ENCODE results near the gene BRSK1.
"Not testable (repeated sequence)": the region's sequence is repeated elsewhere in the genome, so short reads cannot be mapped to it uniquely, and the experiment has no call there.

BRSK1 gene

DNA sequence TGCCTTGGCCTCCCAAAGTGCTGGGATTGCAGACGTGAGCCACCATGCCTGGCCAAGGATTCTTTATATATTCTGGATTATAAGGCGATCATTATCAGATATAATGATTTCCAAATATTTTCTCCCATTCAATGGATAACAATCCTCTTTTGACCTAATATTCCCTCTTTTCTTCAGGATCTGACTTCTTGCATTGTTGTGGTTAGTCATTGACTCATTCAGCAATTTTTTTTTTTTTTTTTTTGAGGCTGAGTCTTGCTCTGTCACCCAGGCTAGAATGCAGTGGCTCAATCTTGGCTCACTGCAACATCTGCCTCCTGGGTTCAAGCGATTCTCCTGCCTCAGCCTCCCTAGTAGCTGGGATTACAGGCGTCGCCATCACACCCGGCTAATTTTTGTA lies 46.0 kb downstream of the BRSK1 start:
- DNase-seq (ENCODE audit: low spot score): not testable (repeated sequence)

DNA sequence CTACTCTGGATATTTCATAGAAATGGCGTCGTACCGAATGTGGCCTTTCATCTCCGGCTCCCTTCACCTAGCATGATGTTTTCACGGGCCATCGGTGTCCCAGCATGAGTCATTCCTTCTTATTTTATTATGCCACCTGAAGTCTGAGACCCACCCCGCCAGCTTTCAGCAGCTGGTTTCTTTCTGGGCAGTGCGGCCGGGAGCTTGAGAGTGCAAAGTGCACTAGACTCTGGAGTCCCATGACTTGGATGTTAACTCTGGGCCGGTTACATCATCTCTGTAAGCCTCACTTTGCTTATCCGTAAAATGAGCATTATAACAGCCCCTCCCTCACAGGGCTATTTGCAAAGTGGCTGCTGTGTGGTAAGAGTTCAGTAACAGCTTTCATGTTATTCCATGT lies 50.1 kb downstream of the BRSK1 start:
- peak; percentile 70 for DNase-seq (ENCODE audit: low spot score)

- no peak for DNase-seq (ENCODE audit: low spot score)
Observed at GRCh38 chr19:55336101-55336500, 52.3 kb downstream of the BRSK1 start.

- peak; percentile 98 for DNase-seq (ENCODE audit: low spot score)
Observed at GRCh38 chr19:55339105-55339888, 55.5 kb downstream of the BRSK1 start, which contains the start of gene KMT5C. KMT5C (plus strand) TSS chr19:55339876; CDS start chr19:55341937, 2,061 bp downstream.

DNA sequence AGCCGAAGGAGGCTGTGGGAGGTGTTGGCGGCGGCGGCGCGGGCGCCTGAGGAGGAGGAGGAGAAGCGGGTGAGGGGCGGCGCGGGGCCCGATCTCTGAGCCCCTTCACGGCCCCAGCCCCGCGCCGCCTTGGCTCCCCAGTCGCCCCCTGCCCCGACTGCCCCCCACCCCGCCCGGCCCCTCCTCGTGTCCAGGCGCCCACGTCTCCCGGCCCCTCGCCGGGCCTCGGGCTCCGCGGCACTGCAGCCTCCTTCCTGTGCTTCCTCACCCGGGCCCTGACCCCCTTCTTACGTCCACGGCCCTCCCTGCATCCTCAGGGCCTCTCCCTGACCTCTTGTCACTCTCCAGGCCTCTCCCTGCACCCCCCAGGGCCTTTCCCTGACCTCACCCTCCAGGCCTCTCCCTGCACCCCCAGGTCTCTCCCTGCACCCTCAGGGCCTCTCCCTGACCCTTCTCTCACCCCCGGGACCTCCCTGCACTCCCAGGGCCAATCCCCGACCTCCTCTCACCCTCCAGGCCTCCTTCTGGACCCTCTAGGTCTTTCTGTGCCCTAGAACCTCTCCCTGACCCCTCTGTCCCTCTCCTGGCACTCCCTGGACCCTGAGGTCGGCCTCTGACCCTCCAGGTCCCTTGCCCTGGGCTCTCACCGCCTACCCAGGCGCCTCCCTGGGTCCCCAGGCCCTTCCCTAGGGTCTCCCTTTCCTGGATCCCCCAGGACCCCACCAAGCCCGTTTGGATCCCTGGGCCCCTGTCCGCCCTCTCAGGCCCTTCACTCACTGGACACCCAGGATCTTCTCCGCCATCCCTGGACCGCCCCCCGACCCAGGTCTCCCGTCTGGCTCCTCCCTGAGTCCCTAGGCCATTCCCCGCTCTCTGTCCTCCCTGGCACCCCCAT lies 56.3 kb downstream of the BRSK1 start:
- DNase-seq (ENCODE audit: low spot score): no peak

DNA sequence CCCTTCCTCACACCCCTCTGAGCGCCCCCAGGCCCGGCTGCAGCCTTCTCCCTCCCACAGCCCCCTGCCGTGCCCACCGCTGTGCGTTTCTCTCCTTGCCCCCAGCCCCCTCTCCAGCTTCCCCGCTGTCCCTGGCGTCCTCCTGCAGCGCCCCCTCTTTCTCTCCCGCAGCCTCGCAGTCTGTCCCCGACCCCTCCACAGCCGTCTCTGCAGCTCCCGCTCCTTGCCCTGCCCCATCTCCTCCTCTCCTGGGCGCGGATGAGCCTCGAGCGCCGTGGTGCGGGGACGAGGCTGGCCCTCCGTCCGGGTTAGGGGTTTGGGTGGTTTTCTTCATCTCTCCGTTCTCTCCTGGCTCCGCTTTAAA lies 57.0 kb downstream of the BRSK1 start:
- DNase-seq (ENCODE audit: low spot score): no peak

- DNase-seq (ENCODE audit: low spot score): peak; percentile 98
Observed at GRCh38 chr19:55341171-55341588, 57.4 kb downstream of the BRSK1 start.

GRCh38 chr19:55341595-55342531 lies 58.1 kb downstream of the BRSK1 start:
- no peak for DNase-seq (ENCODE audit: low spot score)

DNA sequence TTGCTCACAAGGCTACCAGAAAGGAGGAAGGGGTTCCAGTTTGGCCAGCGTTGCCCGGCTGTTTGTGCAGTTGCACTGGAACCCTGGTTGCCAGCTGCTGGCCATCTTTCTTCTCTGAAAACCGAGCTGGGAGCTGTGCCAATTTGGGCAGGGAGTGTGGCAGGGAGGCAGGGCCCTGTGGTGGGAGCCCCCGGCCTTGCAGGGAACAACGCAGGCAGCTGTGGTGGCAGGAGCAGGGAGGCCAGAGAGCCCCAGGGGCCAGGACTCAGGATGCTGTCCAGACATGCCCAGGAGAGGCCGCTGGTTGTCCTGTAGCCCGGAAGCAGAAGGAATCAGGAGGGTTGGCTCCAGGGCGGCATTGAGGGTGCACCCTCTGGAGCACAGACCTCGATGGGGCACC lies 60.6 kb downstream of the BRSK1 start:
- no peak for DNase-seq (ENCODE audit: low spot score)

GRCh38 chr19:55345101-55345817 lies 61.5 kb downstream of the BRSK1 start:
- no peak for DNase-seq (ENCODE audit: low spot score)

DNA sequence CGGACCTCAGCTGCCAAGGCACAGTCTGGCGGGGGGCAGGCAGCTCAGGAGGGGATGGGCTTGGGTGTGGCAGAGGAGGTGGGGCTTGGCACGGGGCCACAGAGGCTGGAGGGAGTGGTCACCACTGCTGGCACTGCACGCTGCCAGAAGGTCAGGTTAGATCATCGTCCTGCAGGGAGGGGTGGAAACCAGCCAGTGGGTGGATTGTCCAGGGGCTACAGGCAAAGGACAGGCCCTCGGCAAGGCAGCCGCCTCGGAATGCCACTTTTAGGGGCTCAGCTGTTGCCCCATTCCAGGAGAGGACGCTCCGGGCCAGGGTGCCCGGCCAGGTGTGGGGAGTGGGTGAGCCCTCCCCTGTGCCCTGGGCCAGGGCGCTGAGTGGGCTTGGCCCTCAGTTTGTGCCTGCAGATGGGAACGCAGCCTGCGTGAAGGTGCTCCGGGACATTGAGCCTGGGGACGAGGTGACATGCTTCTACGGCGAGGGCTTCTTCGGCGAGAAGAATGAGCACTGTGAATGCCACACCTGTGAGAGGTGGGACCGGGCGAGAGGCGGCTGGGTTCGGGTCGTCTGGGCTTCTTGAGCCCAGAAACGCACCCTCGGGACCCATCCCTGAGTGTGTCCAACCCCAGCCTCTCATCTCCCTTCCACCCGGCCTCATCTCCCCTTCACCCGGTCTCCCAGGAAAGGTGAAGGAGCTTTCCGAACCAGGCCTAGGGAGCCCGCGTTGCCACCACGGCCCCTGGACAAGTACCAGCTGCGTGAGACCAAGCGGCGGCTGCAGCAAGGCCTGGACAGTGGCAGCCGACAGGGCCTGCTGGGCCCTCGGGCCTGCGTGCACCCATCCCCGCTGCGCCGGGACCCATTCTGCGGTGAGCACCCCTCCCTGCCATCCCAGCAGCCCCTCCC lies 62.3 kb downstream of the BRSK1 start:
- no peak for DNase-seq (ENCODE audit: low spot score)

- no peak for DNase-seq (ENCODE audit: low spot score)
Observed at GRCh38 chr19:55346725-55347441, 63.1 kb downstream of the BRSK1 start.

GRCh38 chr19:55347442-55348009 lies 63.7 kb downstream of the BRSK1 start:
- DNase-seq (ENCODE audit: low spot score): no peak

DNA sequence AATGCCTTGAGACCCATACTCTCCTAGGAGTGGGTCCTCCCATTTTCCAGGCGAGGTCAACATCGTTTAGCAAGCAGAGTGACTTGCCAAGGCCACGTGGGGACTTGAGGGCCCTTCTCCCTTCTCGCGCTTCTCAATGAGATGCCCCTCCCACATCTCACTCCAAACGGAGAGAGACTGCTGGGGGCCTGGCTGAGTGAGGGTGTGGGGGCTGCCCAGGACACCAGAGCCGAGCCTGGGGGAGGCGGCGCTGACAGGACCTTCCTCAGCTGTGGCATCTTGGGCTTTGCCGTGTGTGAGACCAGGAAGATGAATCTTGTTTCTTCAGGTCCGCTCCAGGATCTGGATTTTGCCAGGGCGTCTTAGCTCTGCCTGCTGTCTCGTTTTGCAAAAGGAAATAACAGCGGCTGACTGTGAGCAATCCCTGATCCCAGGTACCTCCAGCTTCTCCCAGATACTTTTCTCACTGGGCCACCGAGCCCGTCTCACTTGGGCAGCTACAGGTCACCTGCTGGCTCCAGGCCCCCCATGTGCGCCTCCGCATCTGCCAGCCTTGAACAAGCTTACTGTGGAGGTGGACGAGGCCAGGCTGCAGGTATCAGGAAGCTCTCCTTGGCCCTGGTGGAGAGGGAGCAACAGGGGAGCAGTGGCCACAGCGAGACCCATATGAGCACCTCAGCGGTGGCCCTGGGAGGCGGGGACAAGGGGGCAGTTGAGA lies 64.7 kb downstream of the BRSK1 start:
- DNase-seq (ENCODE audit: low spot score): no peak

- no peak for DNase-seq (ENCODE audit: low spot score)
Observed at GRCh38 chr19:55350620-55351315, 67.0 kb downstream of the BRSK1 start.

GRCh38 chr19:55352040-55352439 lies 68.2 kb downstream of the BRSK1 start:
- no peak for DNase-seq (ENCODE audit: low spot score)

DNA sequence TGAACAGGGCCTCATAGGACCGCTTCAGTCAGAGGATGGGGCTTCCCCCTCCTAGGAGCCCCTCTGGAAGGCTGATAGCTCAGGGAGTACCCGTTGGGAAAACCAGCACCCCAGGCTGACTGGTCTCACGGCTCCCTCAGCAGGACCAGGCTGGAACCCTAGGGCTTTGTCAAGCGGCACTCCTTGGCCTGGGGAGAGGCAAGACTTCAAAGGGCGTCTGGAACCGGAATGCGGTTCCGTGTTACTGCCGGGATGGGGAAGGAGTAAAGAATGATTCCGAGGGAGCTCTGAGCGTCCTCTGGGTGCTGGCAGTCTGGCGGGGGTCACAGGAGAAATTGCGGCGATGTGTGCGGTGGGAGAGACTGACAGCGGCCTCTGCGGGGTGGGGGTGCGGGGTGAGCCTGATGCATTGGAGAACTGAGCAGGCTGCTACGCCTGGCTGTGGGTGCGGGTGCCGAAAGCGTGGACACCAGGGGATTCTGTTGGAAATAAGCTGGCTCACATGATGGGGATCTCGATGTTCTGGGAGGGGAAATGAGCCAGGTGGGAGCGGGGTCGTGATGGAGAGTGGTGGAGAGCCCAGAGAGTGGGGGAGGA lies 68.8 kb downstream of the BRSK1 start:
- no peak for DNase-seq (ENCODE audit: low spot score)
